NCI-H2029 treated with DMSO at 0.1 percent for 48 hours (cell line): ENCODE measurements around the gene LMAN1L.

Experiments used
- DNase-seq: peaks from one replicate; lab custom pipeline; 2025; lab: John Stamatoyannopoulos, UW

The LMAN1L gene

DNA sequence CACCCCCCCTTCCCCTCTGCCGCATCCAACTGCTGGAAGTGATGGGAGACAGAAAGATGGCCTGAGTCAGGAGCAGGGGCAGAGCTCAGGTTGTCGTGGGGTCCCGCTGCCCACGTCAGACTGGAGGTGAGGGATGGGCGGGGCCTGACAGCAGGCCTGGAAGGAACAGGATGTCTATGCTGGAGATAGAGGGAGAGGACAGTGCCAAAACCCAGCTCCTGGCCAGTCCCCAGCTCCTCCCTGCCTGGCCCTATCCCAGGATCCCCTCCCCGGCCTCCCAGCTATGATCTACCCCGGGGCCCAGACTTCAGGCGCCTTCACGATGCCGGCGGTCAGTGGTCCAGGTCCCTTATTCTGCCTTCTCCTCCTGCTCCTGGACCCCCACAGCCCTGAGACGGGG is at the start of gene LMAN1L:
TSS of gene LMAN1L (plus strand) at position 303 of the 400 bp plus-strand sequence. CDS start at position 323, 20 bp downstream.
- no peak for DNase-seq

DNA sequence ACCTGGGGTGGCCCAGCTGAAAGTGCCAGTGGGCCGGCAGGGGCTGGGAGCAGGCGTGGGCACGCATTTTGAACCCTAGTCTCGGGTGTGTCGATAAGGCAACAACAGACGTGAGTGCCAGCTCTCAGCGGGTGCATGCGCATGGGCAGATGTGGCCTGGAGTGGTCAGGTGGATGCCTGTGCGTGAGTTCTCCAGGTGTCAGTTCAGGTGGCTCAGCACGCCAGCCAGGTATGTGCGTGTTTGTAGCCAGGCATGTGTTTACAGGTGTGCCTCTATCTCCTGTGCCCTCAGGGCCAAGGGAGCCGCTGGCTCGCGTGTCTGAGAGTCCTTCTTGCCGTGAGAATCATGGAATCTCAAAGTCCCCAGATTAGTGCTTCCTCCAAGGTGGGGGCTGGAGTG is 49.2 kb upstream of the LMAN1L start:
- DNase-seq, result no peak

DNA sequence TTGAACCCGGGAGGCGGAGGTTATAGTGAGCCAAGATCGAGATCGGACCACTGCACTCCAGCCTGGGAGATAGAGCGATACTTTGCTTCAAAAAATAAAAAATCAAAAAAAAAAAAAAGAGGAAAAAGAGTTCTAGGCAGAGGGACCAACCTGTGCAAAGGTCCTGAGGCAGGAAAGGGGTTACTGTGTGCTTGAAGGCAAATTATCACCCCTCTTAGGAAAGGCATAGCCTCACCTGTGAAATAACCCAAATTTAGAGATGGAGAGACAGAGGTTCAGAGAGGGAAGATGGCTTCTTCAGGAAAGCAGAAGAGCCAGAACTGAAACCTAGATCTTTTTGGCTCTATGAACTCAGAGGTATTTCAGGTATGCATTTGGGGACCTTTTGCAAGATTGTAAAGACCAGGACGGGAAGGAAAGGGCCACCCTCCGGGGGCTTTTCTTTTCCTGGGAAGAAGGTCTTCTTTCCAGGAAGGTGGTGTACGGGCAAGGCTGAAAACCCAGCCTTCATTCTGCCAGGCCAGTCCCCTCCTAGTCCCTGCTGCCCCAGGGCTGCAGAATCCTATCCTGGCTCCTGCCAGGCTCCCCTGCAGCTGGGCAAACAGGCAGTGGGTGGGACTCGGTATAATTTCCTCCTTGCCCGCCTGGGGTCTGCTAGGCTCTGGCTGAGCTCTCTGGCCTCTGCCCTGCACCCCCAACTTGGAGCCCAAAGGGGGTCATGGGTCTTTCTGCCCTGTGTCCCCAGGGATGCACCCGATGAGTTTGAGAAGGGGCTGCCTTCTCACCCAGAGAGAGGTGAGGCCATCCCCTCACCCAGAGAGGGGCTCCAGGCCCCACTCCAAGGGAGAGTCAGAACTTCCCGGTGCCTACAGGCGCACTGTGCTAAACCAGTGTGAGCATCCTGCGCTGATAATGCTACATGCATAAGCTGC is 45.2 kb upstream of the LMAN1L start:
- no peak for DNase-seq

DNA sequence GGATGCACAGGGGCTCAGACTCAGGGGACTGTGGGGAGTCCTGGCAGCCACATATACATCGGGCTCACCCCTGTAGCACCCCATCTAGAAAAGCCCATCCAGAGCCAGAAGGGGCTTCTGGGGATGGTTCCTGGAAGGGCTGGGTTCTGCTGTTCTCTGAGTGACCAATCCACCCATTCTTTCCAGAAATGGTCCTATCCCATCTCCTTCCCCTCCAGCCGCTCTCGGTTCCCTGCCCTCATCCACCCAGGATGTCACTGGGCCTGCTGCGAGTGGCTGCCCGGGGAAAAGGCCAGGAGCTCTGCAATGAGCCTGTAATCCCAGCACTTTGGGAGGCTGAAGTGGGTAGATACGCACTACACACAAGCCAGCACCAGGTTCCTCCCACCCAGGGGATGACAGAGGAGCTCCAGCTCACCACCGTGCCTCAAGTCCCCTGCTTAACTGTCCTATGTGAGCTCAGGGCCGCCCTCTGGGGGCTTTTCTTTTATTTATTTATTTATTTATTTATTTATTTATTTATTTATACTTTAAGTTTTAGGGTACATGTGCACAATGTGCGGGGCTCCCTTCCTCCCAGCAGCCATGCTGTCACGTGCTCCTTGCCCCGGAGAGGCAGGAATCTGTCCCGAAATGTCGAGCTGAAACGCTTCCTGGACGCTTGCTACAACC is 44.4 kb upstream of the LMAN1L start:
- DNase-seq, result no peak

DNA sequence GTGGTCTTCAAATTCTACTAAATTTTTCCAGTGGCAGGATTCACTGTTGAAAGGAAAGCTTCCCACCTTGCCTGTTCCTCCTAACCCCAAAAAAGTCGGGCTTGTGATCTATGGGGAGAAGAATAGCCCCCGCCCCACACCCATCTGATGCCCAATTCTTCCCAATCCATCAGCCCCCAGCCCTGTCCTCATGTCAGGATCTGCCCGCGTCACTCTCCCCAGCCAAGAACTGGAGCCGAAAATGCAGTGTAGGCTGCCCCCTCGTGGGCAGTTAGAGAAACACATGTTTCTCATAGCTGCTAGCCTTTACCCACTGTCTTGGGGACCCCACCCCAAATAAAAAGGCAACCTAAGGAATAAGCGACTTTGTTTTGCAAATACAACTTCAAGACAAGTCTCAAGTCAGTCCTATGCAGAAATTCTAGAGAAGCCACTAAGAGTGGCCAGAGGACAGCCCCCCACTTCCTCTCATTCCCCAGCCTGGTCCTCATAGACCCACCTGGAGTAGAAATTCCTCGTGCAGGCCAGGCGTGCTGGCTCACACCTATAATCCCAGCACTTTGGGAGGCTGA is 43.8 kb upstream of the LMAN1L start:
- DNase-seq, result no peak

DNA sequence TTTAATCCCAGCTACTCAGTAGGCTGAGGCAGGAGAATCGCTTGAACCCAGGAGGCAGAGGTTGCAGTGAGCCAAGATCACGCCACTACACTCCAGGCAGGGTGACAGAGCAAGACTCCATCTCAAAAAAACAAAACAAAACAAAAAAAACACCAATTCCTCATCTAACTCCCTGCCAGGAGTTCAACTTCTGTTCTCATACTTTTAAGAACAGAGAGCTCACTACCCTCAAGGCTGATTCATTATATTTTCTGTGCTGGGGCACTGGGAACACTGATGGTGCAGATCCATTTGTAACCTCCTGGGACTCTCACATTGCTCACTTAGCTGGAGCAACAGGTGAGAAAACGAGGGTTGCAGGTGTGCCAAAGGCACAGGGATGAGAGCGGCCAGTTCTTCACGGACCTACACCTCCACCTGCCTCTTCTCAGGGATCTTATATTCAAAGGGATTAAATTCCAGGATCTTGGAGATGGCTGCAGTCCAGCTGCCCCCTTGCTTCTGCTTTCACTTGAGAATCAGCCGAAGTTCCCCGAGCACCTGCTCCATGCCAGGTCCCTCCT is 43.1 kb upstream of the LMAN1L start:
- no peak for DNase-seq

DNA sequence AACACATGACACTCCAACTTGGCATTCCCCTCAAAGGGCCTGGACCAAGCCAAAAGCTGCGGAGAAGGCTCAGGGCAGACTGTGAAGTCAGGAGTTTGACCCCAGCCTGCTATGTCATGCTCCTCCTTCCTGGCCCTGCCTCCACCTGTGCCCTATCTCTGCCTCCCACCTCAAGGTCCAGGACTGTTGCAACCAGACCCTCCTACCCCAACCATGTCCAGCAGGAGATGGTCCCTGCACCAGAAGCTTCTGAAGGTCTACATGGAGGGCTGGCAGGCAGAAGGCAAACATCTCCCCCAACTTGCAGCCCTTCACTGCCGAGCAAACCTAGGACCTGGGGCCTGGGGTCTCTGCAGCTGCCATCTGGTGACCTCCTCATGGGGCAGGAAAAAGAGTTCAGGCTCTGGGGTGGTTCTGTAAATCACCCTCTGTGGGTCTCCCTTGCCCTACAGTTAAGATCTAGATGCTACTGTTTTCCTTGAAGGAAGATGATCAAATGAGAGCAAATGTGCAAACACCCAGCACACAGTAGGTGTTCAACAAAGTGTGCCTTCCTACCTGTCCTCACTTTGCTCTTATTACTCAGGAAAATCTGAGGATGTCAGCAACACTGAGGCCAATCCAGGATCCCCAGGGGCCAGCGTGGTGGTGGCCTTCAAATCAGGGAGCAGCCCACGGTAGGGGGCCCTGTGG is 42.3 kb upstream of the LMAN1L start:
- DNase-seq, result no peak

DNA sequence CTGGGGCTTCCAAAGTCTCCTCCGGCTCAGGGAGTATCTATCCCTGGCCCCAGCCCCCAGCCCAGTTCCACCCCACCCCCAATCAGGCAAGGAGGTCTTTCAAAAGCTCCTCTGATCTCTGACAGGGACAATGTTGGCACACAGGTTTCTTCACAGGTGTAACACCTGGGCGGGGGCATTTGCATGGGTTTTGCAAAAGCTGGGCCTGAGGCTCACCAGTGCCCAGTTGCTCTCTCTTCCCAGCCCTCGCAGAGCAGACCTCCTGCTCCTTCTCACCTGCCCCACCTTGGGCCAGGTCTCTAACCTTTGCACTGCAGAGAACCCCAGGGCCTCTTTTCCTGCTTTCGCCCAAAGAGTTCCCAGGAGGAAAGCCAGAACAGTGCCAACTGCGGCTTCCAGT is 39.3 kb upstream of the LMAN1L start:
- DNase-seq, result no peak

DNA sequence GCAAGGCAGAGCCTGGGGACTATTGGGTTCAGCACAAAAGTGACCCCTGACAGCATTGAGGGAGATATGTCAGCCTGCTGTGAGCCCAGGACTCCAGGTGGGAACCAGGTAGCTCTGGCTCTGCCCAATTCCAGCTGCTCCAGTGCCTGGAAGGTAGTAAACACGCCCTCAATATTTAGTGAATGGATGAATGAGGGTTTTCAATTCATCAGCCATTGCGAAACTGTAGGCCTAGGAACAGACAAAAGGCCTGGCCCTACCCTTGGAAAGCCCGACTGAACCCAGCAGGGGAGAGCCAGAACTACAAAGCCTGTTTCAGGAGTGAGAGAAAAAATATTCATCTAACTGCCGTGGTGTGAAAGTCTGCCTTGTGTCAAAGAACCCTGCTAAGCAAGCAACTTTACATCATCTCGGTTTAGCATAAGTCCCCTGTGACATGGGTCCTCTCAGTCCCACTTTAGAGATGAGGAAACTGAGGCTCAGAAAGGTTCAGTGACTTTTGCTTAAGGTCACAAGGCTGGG is 38.8 kb upstream of the LMAN1L start:
- no peak for DNase-seq

DNA sequence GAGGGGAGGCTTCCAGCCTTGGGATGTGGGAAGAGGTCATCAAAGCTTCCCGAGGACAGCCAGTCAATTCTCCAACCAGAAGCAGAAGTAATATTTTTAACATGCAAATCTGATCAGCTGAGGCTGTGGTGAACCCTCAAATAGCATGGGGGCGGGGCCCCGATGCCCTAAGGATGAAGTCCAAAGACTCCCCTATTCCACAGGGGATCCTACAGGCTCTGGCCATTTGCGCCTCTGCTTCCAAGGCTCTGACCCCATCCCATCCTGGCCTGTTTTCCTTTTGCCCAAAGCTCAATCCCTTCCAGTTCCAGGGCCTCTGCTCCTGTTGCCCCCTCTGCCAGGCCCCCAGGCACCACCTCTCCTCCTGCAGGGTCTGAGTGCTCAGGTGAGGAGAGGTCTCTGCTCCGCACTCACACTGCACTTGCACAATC is 37.5 kb upstream of the LMAN1L start:
- DNase-seq, result no peak

DNA sequence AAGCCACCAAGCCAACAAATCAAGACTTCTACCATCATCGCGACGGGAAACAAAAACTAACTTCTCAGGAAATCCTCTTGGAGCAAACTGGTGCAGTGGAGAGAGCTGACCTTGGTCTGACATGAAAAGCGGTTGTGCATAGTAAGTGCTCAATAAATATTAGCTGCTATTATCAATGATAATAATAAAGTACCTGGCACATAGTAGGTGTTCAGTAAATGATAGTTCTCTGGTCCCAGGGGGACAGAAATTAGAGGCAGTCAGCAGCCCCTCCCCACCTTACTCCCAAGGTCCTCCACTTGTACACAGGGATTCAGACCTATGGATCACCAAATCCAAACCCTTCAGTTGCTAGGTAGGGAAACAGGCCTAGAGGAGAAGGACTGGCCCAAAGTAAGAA is 36.7 kb upstream of the LMAN1L start:
- DNase-seq, result no peak

DNA sequence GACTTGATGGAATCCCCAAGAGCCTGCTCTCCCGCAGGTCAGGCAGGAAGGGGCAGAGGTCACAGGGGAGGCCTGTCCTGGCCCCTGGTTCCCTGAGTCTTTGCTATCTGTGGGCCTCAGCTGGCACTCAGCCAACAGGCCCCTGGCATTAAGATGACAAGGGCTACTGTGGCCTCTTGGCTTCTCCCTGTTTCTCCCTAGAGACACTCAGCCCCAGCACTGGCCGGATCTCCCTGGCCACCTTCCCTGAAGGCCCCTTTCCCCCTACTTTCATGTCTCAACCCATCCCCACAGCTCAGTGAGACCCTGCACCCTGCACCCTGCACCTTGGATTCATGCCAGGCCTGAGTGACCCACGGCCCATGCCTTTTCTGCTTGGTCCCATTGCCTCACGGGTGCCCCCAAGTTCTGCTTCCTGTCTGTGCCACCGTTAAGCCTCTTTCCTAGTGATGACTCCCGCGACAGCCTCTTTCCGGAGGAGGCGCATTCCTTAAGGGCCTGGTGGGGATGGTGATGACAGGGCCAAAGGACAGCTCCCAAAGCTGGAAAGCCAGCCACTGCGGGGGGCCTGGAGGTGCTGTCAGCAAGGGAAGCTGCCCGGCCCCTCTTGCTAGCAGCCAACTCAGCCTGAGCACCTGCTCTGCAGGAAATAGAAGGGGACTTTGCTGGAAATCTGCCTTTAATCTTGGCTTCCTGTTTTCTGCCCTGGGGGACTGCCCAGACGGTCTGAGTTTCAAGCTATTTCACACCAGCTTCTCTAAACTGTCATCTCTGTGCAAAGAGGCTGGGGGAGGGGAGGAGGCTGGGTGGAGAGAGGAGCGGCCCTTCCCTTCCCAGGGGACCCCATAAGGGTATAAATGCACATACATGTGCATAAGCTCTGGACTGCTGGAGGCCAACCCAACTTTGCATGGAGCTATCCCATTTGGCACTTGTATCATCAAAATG is 35.5 kb upstream of the LMAN1L start:
- no peak for DNase-seq

DNA sequence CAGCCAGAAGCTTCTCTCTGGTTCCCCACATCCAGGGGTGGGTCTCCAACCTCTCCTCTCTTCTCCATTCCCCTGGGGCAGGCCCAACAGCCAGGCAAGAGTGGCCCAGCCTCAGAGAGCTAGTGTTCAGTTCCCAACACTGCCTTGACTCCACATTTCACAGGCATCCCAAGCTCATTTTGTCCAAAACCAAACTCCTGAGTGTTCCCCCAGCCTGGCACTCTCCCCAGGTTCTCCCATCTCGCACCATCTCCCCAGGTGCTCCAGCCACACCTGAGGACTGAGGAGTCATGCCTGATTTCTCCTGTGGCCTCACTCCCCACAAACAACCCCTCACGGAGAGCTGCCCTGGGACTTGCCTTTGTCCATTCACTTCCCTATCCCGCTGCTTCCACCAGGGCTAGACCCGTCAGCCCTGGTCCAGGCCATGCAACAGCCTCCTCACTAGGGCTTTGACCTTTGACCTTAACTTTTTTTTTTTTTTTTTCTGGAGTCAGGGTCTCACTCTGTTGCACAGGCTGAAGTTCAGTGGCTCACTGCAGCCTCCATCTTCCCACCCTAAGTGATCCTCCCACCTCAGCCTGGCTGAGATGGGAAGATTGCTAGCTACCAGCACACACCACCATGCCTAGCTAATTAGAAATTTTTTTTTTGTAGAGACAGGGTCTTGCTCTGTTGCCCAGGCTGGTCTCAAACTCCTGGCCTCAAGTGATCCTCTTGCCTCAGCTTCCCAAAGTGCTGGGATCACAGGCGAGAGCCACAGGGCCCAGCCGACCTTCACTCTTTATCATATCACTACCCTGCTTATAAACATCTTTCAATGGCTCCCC is 34.7 kb upstream of the LMAN1L start:
- no peak for DNase-seq

DNA sequence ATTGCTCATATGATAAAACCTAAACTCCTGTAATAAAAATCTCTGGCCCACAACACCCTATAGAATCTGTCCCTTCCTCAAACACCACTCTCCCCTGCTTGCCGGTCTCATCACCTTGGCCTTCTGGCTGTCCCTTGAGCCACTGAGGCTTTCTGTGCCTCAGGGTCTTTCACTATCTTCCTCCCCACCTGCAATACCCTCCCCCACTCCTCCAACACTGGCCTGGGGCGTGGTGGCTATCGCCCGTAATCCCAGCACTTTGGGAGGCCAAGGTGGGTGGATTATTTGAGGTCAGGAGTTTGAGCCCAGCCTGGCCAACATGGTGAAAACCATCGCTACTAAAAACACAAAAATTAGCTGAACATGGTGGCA is 34.0 kb upstream of the LMAN1L start:
- DNase-seq, result no peak

DNA sequence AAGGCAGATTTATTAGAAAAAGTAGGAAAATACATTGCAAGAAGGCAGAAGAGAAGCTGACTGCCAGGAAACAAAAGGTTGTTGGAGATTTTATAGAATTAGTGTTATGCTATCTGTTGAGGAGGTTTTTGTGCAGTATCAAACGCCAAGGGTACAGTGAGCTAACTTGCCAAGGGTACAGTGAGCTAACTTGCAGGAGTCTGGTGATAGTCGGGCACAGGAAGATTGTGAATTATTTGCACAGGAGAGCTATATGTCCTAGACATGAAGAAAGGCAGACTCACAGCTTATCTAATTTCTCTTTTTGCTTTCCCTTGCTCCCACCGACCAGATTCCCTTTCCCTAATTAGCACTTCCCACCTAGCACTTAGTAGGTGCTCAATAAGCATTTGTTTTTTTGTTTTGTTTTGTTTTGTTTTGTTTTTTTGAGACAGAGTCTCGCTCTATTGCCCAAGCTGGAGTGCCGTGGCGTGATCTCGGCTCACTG is 33.4 kb upstream of the LMAN1L start:
- DNase-seq, result no peak

DNA sequence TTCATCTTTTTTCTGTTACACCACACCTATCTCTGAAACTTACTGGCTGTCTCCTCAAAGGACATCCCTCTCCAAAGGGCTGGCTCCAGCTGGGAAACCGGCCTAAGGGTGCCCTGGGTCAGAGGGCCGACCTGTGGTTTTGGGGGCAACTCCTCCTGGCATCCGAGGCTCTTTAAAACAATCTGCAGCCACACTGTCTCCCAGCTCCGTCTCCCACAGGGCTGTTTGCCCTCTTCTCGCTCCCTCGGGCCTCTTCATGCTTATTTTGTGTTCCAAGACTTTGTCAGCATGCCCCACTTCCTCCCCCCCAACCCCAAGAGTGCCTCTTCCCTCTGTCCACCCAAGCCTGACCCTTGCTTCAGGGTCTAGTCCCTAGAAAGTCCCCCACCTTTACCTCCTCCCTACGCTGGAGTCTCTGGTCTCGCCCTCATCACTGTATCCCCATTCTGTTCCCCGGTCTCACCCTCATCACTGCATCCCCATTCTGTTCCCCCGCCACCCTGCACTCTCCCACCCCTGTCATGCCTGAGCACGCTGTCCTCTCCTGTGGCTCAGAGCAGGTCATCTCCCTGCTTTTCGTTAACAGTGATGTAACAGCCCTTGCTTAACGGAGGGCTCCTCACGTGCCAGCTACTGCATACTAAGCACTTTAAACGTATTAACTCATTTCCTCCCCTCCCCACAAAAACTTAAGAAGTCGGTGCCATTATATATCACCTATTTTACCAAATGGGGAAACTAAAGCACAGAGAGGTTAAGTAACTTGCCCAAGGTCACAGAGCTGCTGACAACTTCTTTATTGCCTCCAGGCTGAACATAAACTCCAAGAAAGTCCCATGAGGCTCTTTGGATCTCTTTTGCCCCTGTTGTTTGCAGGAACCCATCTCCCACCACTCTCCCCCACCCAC is 31.9 kb upstream of the LMAN1L start:
- DNase-seq, result no peak

DNA sequence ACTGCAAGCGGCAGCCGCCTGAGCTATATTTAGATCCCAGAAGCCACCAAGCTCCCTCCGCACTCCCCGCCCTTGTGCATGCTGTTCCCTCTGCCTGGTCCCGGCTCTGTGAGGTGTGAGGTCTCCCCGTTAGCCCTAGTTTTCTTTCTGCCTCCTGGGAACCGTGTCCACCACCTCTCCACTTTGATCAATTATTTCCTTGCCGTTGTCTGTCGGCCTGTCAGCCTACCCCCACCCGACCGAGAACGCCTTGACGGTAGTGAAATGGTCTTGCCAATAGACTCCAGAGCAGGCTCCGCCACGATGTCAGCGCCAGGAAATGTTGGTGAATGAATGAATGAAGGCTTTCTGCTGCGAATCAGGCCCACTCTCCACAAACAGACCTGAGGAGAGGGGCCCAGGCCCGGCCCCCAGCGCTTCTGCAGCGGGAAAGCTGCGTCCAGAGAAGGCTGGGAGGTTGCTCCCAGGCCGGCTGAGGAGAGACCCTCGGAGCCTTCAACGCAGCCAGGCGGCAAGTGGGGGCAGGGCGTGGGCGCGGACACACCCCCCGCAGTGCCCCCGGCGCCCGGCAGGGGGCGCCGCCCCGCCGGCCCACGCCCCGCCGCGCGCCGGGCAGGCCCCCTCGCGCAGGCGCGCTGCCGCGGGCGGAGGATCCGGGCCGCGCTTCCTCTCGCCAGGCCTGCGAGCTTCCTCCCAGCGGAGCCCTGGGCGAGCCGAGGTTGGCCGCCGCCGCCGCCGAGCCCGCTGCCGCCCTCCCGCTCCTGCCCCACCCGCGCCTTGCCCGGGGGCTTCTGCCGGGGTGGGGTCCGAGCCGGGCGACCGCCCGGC is 31.0 kb upstream of the LMAN1L start, which contains the start of gene CSK:
TSS of gene CSK (plus strand) at position 650 of the 828 bp plus-strand sequence. CDS start 16,218 bp downstream, outside the sequence.
- DNase-seq, result no peak
